HG03342 (cell line): ENCODE data around the gene ETAA1.

Source experiments
- ATAC-seq: cut with Tn5 transposase; IDR thresholded peaks from one replicate; pipeline ENCODE4 v1.9.1; 2021; ENCODE audit warnings: mild to moderate bottlenecking, moderate library complexity; ENCODE audit not compliant: unreplicated experiment

The ETAA1 gene

GRCh38 chr2:67397143-67397986 lies at the start of gene ETAA1:
Gene ETAA1, plus strand, starts transcription at chr2:67397333. Its CDS starts 116 bp downstream, at chr2:67397449.
- ATAC-seq, result peak; percentile 99

- no peak for ATAC-seq
These were observed 30.2 kb upstream of the ETAA1 start for GRCh38 chr2:67366832-67367412.

- no peak for ATAC-seq
These were observed 22.7 kb upstream of the ETAA1 start for GRCh38 chr2:67374481-67374880.

- ATAC-seq, result no peak
These were observed 22.2 kb upstream of the ETAA1 start for GRCh38 chr2:67374949-67375348.

- no peak for ATAC-seq
These were observed 18.6 kb upstream of the ETAA1 start for GRCh38 chr2:67378555-67378954.

GRCh38 chr2:67379048-67379447 lies 18.1 kb upstream of the ETAA1 start:
- no peak for ATAC-seq

- ATAC-seq, result no peak
These were observed 12.9 kb upstream of the ETAA1 start for GRCh38 chr2:67384123-67384822.

- no peak for ATAC-seq
These were observed 8.5 kb upstream of the ETAA1 start for GRCh38 chr2:67388680-67389079.

GRCh38 chr2:67389286-67389685 lies 7.8 kb upstream of the ETAA1 start:
- ATAC-seq, result no peak

GRCh38 chr2:67389788-67390187 lies 7.3 kb upstream of the ETAA1 start:
- no peak for ATAC-seq

GRCh38 chr2:67393237-67393636 lies 3.9 kb upstream of the ETAA1 start:
- ATAC-seq, result no peak

GRCh38 chr2:67394734-67395133 lies 2.4 kb upstream of the ETAA1 start:
- no peak for ATAC-seq

GRCh38 chr2:67399144-67399543 lies 2.0 kb downstream of the ETAA1 start:
- ATAC-seq, result no peak

- no peak for ATAC-seq
These were observed 2.8 kb downstream of the ETAA1 start for GRCh38 chr2:67399831-67400489.

GRCh38 chr2:67400560-67401485 lies 3.7 kb downstream of the ETAA1 start:
- no peak for ATAC-seq

GRCh38 chr2:67408346-67408745 lies 11.2 kb downstream of the ETAA1 start:
- no peak for ATAC-seq

GRCh38 chr2:67412424-67412823 lies 15.3 kb downstream of the ETAA1 start:
- ATAC-seq, result no peak

GRCh38 chr2:67414867-67415266 lies 17.7 kb downstream of the ETAA1 start:
- ATAC-seq, result no peak

GRCh38 chr2:67416136-67416535 lies 19.0 kb downstream of the ETAA1 start:
- no peak for ATAC-seq

GRCh38 chr2:67423489-67423888 lies 26.4 kb downstream of the ETAA1 start:
- no peak for ATAC-seq
